ENCODE results near the gene RAB37. TPM values are rescaled to one million over a fixed set of nuclear protein-coding genes. Genes with fewer than 3 reads are reported as not detected.

Gene RAB37
- total RNA-seq, 1 experiment from 2014 or later = 1.5 TPM

DNA sequence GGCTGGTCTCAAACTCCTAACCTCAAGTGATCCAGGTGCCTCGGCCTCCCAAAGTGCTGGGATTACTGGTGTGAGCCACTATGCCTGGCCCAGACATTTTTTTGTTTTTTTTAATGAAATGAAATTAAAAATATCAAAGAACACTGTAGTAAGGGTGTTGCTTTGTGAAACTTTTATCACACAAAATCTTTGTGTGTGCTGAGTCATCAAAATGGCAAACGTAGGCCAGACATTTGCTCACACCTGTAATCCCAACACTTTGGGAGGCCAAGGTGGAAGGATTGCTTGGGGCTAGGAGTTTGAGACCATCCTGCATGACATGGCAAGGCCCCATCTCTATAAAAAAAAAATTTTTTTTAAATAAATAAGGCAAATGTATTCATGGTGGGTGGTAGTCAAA, 29.4 kb downstream of the RAB37 start:
- no peak for TF ChIP-seq POLR2AphosphoS5 (IDR thresholded peaks at IDR 0.05; ENCODE audit: low read depth, low read length)
- no peak for TF ChIP-seq TCF7L2 (IDR thresholded peaks at IDR 0.05; ENCODE audit: low read depth, low read length)
- TF ChIP-seq, protein P1, sequence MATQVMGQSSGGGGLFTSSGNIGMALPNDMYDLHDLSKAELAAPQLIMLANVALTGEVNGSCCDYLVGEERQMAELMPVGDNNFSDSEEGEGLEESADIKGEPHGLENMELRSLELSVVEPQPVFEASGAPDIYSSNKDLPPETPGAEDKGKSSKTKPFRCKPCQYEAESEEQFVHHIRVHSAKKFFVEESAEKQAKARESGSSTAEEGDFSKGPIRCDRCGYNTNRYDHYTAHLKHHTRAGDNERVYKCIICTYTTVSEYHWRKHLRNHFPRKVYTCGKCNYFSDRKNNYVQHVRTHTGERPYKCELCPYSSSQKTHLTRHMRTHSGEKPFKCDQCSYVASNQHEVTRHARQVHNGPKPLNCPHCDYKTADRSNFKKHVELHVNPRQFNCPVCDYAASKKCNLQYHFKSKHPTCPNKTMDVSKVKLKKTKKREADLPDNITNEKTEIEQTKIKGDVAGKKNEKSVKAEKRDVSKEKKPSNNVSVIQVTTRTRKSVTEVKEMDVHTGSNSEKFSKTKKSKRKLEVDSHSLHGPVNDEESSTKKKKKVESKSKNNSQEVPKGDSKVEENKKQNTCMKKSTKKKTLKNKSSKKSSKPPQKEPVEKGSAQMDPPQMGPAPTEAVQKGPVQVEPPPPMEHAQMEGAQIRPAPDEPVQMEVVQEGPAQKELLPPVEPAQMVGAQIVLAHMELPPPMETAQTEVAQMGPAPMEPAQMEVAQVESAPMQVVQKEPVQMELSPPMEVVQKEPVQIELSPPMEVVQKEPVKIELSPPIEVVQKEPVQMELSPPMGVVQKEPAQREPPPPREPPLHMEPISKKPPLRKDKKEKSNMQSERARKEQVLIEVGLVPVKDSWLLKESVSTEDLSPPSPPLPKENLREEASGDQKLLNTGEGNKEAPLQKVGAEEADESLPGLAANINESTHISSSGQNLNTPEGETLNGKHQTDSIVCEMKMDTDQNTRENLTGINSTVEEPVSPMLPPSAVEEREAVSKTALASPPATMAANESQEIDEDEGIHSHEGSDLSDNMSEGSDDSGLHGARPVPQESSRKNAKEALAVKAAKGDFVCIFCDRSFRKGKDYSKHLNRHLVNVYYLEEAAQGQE (IDR thresholded peaks at IDR 0.05; ENCODE audit: insufficient read depth in 1 of 2, low read depth in 2 of 2, low read length in 1 of 2) = no peak
- TF ChIP-seq, protein P2, sequence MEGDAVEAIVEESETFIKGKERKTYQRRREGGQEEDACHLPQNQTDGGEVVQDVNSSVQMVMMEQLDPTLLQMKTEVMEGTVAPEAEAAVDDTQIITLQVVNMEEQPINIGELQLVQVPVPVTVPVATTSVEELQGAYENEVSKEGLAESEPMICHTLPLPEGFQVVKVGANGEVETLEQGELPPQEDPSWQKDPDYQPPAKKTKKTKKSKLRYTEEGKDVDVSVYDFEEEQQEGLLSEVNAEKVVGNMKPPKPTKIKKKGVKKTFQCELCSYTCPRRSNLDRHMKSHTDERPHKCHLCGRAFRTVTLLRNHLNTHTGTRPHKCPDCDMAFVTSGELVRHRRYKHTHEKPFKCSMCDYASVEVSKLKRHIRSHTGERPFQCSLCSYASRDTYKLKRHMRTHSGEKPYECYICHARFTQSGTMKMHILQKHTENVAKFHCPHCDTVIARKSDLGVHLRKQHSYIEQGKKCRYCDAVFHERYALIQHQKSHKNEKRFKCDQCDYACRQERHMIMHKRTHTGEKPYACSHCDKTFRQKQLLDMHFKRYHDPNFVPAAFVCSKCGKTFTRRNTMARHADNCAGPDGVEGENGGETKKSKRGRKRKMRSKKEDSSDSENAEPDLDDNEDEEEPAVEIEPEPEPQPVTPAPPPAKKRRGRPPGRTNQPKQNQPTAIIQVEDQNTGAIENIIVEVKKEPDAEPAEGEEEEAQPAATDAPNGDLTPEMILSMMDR (IDR thresholded peaks at IDR 0.05) = no peak
- no peak for TF ChIP-seq SIN3A (IDR thresholded peaks at IDR 0.05; ENCODE audit: borderline replicate concordance, insufficient read depth, low read depth, low read length)

DNA sequence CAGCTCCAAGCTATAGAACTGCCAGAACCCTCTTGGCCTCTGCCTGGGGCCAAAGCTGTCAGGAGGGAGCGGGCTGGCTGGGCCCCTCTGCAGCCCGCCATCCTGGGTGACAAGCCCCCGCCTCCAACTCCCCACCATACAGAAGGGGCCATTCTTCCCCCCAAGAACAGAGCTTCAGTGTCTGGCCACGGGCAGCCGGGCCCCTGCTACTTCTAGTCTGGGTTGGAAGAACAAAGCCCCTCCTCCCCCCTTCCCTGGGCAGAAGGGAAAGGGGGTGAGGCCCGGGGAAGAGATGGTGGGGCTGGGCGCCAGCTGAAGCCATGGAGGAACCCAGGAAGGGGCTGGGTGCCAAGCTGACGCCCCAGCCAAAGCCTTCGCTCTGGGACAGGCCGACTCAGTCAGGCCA, 30.1 kb downstream of the RAB37 start:
- BruUV-seq (replicated peaks) = no TSS peak
- H3K4me3 ChIP-seq (ENCODE audit: low read depth in 2 of 2, low read length in 2 of 2) = no peak overlapping the region
- ChIA-PET CTCF (interaction anchor here (0.6 kb wide), 1 partner anchor 17 kb away, joined by 6 read pairs; no protein-coding TSS in a partner anchor), POLR2A (no interaction called here)
- H3K27ac ChIP-seq (ENCODE audit: low read length) = no peak overlapping the region
- H3K36me3 ChIP-seq (ENCODE audit: control insufficient read depth, insufficient read depth, low read length) = 0 out of 2 replicates have a peak, but pooled peaks cover 2% of the 10 kb centered on the region
- in situ Hi-C loops (cut with HindIII; ENCODE audit: low pct_unique_long_range_greater_than_20kb, low sequenced_read_pairs) = no loop called here
- no peak for ATAC-seq
- no peaks in the 10 kb centered on the region for H3K27me3 ChIP-seq (ENCODE audit: control insufficient read depth, insufficient read depth, low read length)
- intact Hi-C loops (cut with micrococcal nuclease; ENCODE audit: unreplicated experiment) = no loop called here
- TF ChIP-seq, protein P2 (IDR thresholded peaks at IDR 0.05) = no peak
- TF ChIP-seq, protein P1 (IDR thresholded peaks at IDR 0.05; ENCODE audit: insufficient read depth in 1 of 2, low read depth in 2 of 2, low read length in 1 of 2) = no peak
- TF ChIP-seq POLR2AphosphoS5 (IDR thresholded peaks at IDR 0.05; ENCODE audit: low read depth, low read length) (no peak), TCF7L2 (IDR thresholded peaks at IDR 0.05; ENCODE audit: low read depth, low read length) (no peak), SIN3A (IDR thresholded peaks at IDR 0.05; ENCODE audit: borderline replicate concordance, insufficient read depth, low read depth, low read length) (no peak)
- H3K9me3 ChIP-seq (ENCODE audit: control insufficient read depth, insufficient read depth, low read depth, low read length) = no peaks in the 10 kb centered on the region
- peaks cover 44% of the 10 kb centered on the region for H3K4me1 ChIP-seq (ENCODE audit: control insufficient read depth, insufficient read depth, low read length)
- no peak for DNase-seq (ENCODE audit: low read depth, low spot score)

More for the DNA sequence above, 29.4 kb downstream of the RAB37 start:
- no TSS peak for BruUV-seq (replicated peaks)
- Histone ChIP-seq H3K4me1 (ENCODE audit: control insufficient read depth, insufficient read depth, low read length) (peaks cover 44% of the 10 kb centered on the region), H3K27ac (ENCODE audit: low read length) (no peak overlapping the region), H3K27me3 (ENCODE audit: control insufficient read depth, insufficient read depth, low read length) (no peaks in the 10 kb centered on the region), H3K4me3 (ENCODE audit: low read depth in 2 of 2, low read length in 2 of 2) (no peak overlapping the region), H3K36me3 (ENCODE audit: control insufficient read depth, insufficient read depth, low read length) (no peaks in the 10 kb centered on the region), H3K9me3 (ENCODE audit: control insufficient read depth, insufficient read depth, low read depth, low read length) (no peaks in the 10 kb centered on the region)
- in situ Hi-C loops (cut with HindIII; ENCODE audit: low pct_unique_long_range_greater_than_20kb, low sequenced_read_pairs) = no loop called here
- intact Hi-C loops (cut with micrococcal nuclease; ENCODE audit: unreplicated experiment) = no loop called here
- CTCF ChIA-PET = no interaction called here
- ATAC-seq = no peak
- DNase-seq (ENCODE audit: low read depth, low spot score) = no peak
- POLR2A ChIA-PET = no interaction called here
